Endothelial cell of umbilical vein (primary cell): ENCODE data around the gene PLD1. TPM values are rescaled to one million over a fixed set of nuclear protein-coding genes. Genes with fewer than 3 reads are reported as not detected.

Experiments
- BruUV-seq: library from RNA; stranded (reverse); fragments of 400-500 nt; replicated peaks from 2 replicates; lab custom pipeline; 2021; lab: Mats Ljungman, UMichigan
- CTCF ChIA-PET: fragments of 300-600, 350-600 bp; sonication (Branson Sonifier 250); formaldehyde crosslinking; loops from one replicate; lab custom pipeline; 2021; ENCODE audit warnings: antibody characterized with exemption, inconsistent platforms; lab: Charles Lee
- POLR2A ChIA-PET: fragments of 300-600, 350-600 bp; sonication (Branson Sonifier 250); formaldehyde crosslinking; loops from one replicate; lab custom pipeline; 2021; ENCODE audit warnings: antibody characterized with exemption, inconsistent platforms; lab: Charles Lee
- DNase-seq: peaks from one replicate; pipeline ENCODE4 v3.0.0-alpha.2; 2011; ENCODE audit warnings: low read depth, low spot score
- FAIRE-seq: peaks from 2 replicates; lab custom pipeline; 2011; peaks lifted over from hg19 to GRCh38; lab: Jason Lieb, UNC
- H2AFZ ChIP-seq: 2 replicates; pipeline ENCODE4 v1.6.0; 2012; ENCODE audit warnings: low read depth, low read length, control low read depth, inconsistent platforms
- H3K27ac ChIP-seq: 2 replicates; pipeline ENCODE4 v1.5.1; 2011; ENCODE audit warnings: low read depth, mild to moderate bottlenecking, control low read depth, low read length, moderate library complexity; ENCODE audit not compliant: insufficient read depth
- H3K27me3 ChIP-seq, 2 experiments: 2 replicates each; pipeline versions ENCODE4 v1.6.0 to v1.6.1; 2011; ENCODE audit warnings: low read length in 2 of 2, mixed read lengths in 1 of 2; ENCODE audit not compliant: control insufficient read depth in 2 of 2, insufficient read depth in 2 of 2
- H3K36me3 ChIP-seq, 2 experiments: 2 replicates in 1 of 2; 3 replicates in 1 of 2; pipeline ENCODE4 v1.5.1; 2011; ENCODE audit warnings: low read length in 2 of 2, mild to moderate bottlenecking in 1 of 2, moderate library complexity in 1 of 2; ENCODE audit not compliant: control insufficient read depth in 2 of 2, insufficient read depth in 2 of 2; ENCODE audit errors: extremely low read depth in 1 of 2
- H3K4me1 ChIP-seq: 3 replicates; pipeline ENCODE4 v1.5.1; 2011; ENCODE audit warnings: mild to moderate bottlenecking, low read length; ENCODE audit not compliant: control insufficient read depth, insufficient read depth; ENCODE audit errors: extremely low read depth
- H3K4me2 ChIP-seq: 2 replicates; pipeline ENCODE4 v1.6.1; 2011; ENCODE audit warnings: low read length, control low read depth, mixed read lengths; ENCODE audit not compliant: insufficient read depth
- H3K4me3 ChIP-seq, 3 experiments: fragments of 200-600 bp in 1 of 3; sonication (generic), shearing (Covaris generic) in 1 of 3; replicated peaks in 1 of 3; 2 replicates each; pipeline ENCODE4 v1.5.1; 2011 to 2016; ENCODE audit warnings: control low read depth in 3 of 3, low read length in 3 of 3, mild to moderate bottlenecking in 2 of 3, inconsistent platforms in 1 of 3, low read depth in 1 of 3, moderate library complexity in 1 of 3; ENCODE audit not compliant: insufficient read depth in 1 of 3
- H3K79me2 ChIP-seq: 2 replicates; pipeline ENCODE4 v1.6.0; 2012; ENCODE audit warnings: low read length, inconsistent platforms; ENCODE audit not compliant: control insufficient read depth, insufficient read depth
- H3K9ac ChIP-seq: replicated peaks from 2 replicates; pipeline ENCODE3; 2011; ENCODE audit warnings: low read length, control low read depth; ENCODE audit not compliant: insufficient read depth; ENCODE audit errors: extremely low read depth
- H3K9me1 ChIP-seq: replicated peaks from 3 replicates; pipeline ENCODE4 v1.6.0; 2011; ENCODE audit warnings: mild to moderate bottlenecking, low read length; ENCODE audit not compliant: control insufficient read depth, insufficient read depth; ENCODE audit errors: extremely low read depth
- H3K9me3 ChIP-seq: replicated peaks from 2 replicates; pipeline ENCODE4 v1.5.1; 2012; ENCODE audit warnings: low read length, inconsistent platforms; ENCODE audit not compliant: control insufficient read depth, insufficient read depth
- H4K20me1 ChIP-seq: replicated peaks from 2 replicates; pipeline ENCODE3; 2011; ENCODE audit warnings: mild to moderate bottlenecking, low read length; ENCODE audit not compliant: control insufficient read depth, insufficient read depth; ENCODE audit errors: extremely low read depth
- FOS ChIP-seq: IDR thresholded peaks from 2 replicates; pipeline ENCODE4 v1.6.1; 2011; ENCODE audit warnings: mild to moderate bottlenecking, low read length, moderate library complexity, borderline replicate concordance; ENCODE audit not compliant: insufficient read depth
- GATA2 ChIP-seq: IDR thresholded peaks from 2 replicates; pipeline ENCODE4 v1.7.0; 2011; ENCODE audit warnings: low read depth, mild to moderate bottlenecking, moderate library complexity, mixed read lengths, low read length; ENCODE audit not compliant: insufficient read length, insufficient read depth
- JUN ChIP-seq: IDR thresholded peaks from 2 replicates; pipeline ENCODE4 v1.6.1; 2011; ENCODE audit warnings: borderline replicate concordance, low read depth; ENCODE audit not compliant: insufficient read length, insufficient read depth
- MYC ChIP-seq: IDR thresholded peaks from one replicate; pipeline ENCODE4 v1.6.1; 2011; ENCODE audit warnings: mild to moderate bottlenecking, low read depth, low read length
- POLR2A ChIP-seq: IDR thresholded peaks from 2 replicates; pipeline ENCODE4 v1.6.1; 2012; ENCODE audit warnings: low read depth, mild to moderate bottlenecking, control low read depth, low read length
- POLR2AphosphoS5 ChIP-seq: IDR thresholded peaks from 2 replicates; pipeline ENCODE4 v1.6.1; 2012; ENCODE audit warnings: low read depth, mild to moderate bottlenecking, control low read depth, low read length, moderate library complexity; ENCODE audit not compliant: insufficient read depth
- dilution Hi-C: fragments of 300-500 bp; cut with MboI; formaldehyde crosslinking; loops from one replicate; pipeline ENCODE4 v1.15.0; 2019; ENCODE audit warnings: low sequenced_read_pairs; ENCODE audit not compliant: extremely low pct_ligation_motif_present
- intact Hi-C: fragments of 100-400 bp; cut with micrococcal nuclease; formaldehyde crosslinking; loops from one replicate; pipeline ENCODE4 v1.10.0; 2022
- polyA plus RNA-seq, 4 experiments: library from polyadenylated mRNA; depleted of rRNA in 3 of 4; stranded (reverse) in 3 of 4; unstranded in 1 of 4; fragments of >200 nt; gene quantifications; 2 replicates each; pipeline versions ENCODE4 v1.2.1 to v1.2.3, GENCODE V29; 2011 to 2012; ENCODE audit warnings: missing spikeins in 1 of 4
- total RNA-seq: library from RNA; stranded (reverse); gene quantifications from 2 replicates; pipeline ENCODE4 v1.2.3, GENCODE V29; 2021
- TF ChIP-seq, protein P1 (sequence below), 2 donors: IDR thresholded peaks; 1 replicate in 1 of 2; 2 replicates in 1 of 2; pipeline ENCODE4 v1.5.1; 2011; ENCODE audit warnings: low read length in 2 of 2, mild to moderate bottlenecking in 2 of 2, moderate library complexity in 2 of 2, control low read depth in 1 of 2, inconsistent platforms in 1 of 2, low read depth in 1 of 2; ENCODE audit not compliant: insufficient read depth in 1 of 2; ENCODE audit errors: extremely low read depth in 1 of 2

The PLD1 gene
- total and polyA plus RNA-seq, 2 donors (not counting 3 experiments of a cell fraction or from before 2014, with no cell fraction given) = 42.0 to 108 TPM

DNA sequence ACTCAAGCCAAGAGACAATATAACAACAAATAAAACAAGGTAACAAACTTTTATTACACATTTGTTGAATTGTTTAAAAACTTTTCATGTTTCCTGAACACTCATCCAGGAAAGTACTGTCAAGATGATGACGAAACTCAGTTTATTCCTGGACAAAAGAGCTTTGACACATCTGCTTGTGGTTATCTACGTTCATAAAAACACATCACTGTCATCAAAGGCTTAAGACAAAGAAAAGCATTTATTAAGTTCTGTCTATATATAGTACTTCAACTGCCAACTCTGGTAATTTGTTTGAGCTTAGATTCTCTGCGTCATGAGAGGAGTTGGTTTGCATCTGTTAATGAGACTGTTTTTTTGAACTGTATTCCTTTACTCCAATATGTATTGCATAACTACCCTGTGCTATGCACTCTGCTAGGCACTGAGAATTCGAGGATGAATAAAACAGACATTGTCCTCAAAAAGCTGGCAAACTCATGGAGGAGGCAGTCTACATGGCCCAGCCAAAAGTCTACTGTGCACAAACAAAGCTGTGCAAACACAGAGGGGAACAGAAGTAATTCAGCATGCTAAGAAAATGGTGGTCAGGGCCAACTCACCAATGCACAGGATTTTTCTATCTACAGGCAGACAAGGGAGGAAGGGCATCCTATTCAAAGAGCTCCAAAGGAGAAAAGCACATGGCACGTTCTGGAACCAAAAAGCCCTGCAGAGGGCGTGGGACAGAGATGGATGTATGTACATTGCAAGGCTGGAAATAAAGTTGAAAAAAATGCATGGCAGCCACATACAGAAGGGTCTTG is 21.5 kb downstream of the PLD1 start:
- Histone ChIP-seq H3K79me2 (peaks cover 21% of the 10 kb centered on the region), H3K27ac (peak overlapping the region; percentile 99), H3K4me2 (peak overlapping the region; percentile 43), H4K20me1 (no peaks in the 10 kb centered on the region), H3K9me3 (no peaks in the 10 kb centered on the region), H3K9ac (peak overlapping the region; percentile 85), H3K4me3 (no peak overlapping the region), H3K27me3 (no peaks in the 10 kb centered on the region), H3K4me1 (peaks cover 75% of the 10 kb centered on the region), H2AFZ (no peak overlapping the region), H3K36me3 (no peaks in the 10 kb centered on the region), H3K9me1 (no peaks in the 10 kb centered on the region)
- DNase-seq (peak; percentile 92), FAIRE-seq (peak; percentile 77)
- dilution Hi-C loops = no loop called here
- TSS peak; percentile 4 for BruUV-seq
- TF ChIP-seq GATA2 (peak; percentile 54), JUN (peak; percentile 97), POLR2AphosphoS5 (peak; percentile 65), POLR2A (no peak), FOS (peak; percentile 90)
- ChIA-PET POLR2A (interaction anchor here (0.8 to 1.5 kb wide), 3 partner anchors 17 to 351 kb away, joined by 3 to 6 read pairs (median 3); no protein-coding TSS in a partner anchor), CTCF (interaction anchor here (0.8 to 2.3 kb wide), 14 partner anchors 13 to 253 kb away, joined by 3 to 25 read pairs (median 6); partner anchors contain the start of gene PLD1)
- intact Hi-C loops = loop anchor here (1.0 kb wide), 3 partner anchors 18 to 353 kb away; partner anchors contain the start of gene PLD1

DNA sequence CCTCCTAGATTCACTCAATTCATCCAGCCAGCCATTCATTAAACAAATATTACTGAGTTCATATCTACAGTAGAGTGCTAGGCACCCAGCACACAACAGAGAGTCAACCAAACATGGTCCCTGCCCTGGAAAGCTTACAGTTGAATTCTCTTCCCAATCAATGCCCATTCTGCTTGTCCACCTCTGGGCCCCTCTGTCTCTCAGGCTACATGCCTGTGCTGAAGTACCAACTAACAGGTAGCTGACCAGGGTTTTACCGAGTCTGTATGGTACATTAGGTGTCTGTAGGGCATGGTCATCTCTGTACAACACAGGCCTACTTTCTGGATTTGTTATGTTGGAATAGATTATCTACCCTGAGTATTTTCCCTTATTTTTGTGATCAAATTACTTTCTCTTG is 23.3 kb downstream of the PLD1 start:
- peaks cover 19% of the 10 kb centered on the region for H3K79me2 ChIP-seq
- no peak for DNase-seq
- no peaks in the 10 kb centered on the region for H3K9me1 ChIP-seq
- peaks cover 73% of the 10 kb centered on the region for H3K4me1 ChIP-seq
- no TSS peak for BruUV-seq
- H3K9ac ChIP-seq = no peak overlapping the region
- dilution Hi-C loops (no loop called here), intact Hi-C loops (no loop called here)
- ChIA-PET POLR2A (no interaction called here), CTCF (no interaction called here)
- H3K36me3 ChIP-seq = no peaks in the 10 kb centered on the region
- no peak overlapping the region for H3K4me3 ChIP-seq
- H3K27ac ChIP-seq = peak overlapping the region; percentile 12
- H3K4me2 ChIP-seq = no peak overlapping the region
- H3K27me3 ChIP-seq = no peaks in the 10 kb centered on the region
- H2AFZ ChIP-seq = no peak overlapping the region
- no peaks in the 10 kb centered on the region for H4K20me1 ChIP-seq
- TF ChIP-seq MYC = no peak
- TF ChIP-seq, protein P1, sequence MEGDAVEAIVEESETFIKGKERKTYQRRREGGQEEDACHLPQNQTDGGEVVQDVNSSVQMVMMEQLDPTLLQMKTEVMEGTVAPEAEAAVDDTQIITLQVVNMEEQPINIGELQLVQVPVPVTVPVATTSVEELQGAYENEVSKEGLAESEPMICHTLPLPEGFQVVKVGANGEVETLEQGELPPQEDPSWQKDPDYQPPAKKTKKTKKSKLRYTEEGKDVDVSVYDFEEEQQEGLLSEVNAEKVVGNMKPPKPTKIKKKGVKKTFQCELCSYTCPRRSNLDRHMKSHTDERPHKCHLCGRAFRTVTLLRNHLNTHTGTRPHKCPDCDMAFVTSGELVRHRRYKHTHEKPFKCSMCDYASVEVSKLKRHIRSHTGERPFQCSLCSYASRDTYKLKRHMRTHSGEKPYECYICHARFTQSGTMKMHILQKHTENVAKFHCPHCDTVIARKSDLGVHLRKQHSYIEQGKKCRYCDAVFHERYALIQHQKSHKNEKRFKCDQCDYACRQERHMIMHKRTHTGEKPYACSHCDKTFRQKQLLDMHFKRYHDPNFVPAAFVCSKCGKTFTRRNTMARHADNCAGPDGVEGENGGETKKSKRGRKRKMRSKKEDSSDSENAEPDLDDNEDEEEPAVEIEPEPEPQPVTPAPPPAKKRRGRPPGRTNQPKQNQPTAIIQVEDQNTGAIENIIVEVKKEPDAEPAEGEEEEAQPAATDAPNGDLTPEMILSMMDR (IDR thresholded peaks at IDR 0.05; ENCODE audit: extremely low read depth in 1 of 2, insufficient read depth in 1 of 2, low read depth in 1 of 2, low read length in 2 of 2) = no peak
- H3K9me3 ChIP-seq = no peaks in the 10 kb centered on the region
- no peak for FAIRE-seq
